ENCODE results near the gene RPS6KA4.

RPS6KA4 gene

GRCh38 chr11:64384028-64384737, 25.2 kb downstream of the RPS6KA4 start:
- H3K27ac ChIP-seq: no peak overlapping the region
- POLR2A ChIA-PET (ENCODE audit: low non-redundant PET): no interaction called here
- CTCF ChIA-PET: interaction anchor here (0.7 kb wide), 1 partner anchor 118 kb away, joined by 3 read pairs; no protein-coding TSS in a partner anchor
- no peak for DNase-seq (ENCODE audit: low spot score)
- TF ChIP-seq CTCF (conservative IDR thresholded peaks at IDR 0.05; ENCODE audit: low read depth): no peak

- H3K27ac ChIP-seq: no peak overlapping the region
- ChIA-PET POLR2A (ENCODE audit: low non-redundant PET) (no interaction called here), CTCF (no interaction called here)
- no peak for DNase-seq (ENCODE audit: low spot score)
- TF ChIP-seq CTCF (conservative IDR thresholded peaks at IDR 0.05; ENCODE audit: low read depth): no peak
Observed at GRCh38 chr11:64384981-64385944, 26.3 kb downstream of the RPS6KA4 start.

- H3K27ac ChIP-seq: no peak overlapping the region
- ChIA-PET POLR2A (ENCODE audit: low non-redundant PET) (no interaction called here), CTCF (no interaction called here)
- TF ChIP-seq CTCF (conservative IDR thresholded peaks at IDR 0.05; ENCODE audit: low read depth): no peak
- DNase-seq (ENCODE audit: low spot score): no peak
Observed at GRCh38 chr11:64385945-64386704, 27.2 kb downstream of the RPS6KA4 start.

- DNase-seq (ENCODE audit: low spot score): no peak
- TF ChIP-seq CTCF (conservative IDR thresholded peaks at IDR 0.05; ENCODE audit: low read depth): no peak
- ChIA-PET CTCF (interaction anchor here (0.7 kb wide), 1 partner anchor 52 kb away, joined by 3 read pairs; no protein-coding TSS in a partner anchor), POLR2A (ENCODE audit: low non-redundant PET) (interaction anchor here (0.5 kb wide), 1 partner anchor 348 kb away, joined by 3 read pairs; no protein-coding TSS in a partner anchor)
- H3K27ac ChIP-seq: no peak overlapping the region
Observed at GRCh38 chr11:64387916-64388315, 29.0 kb downstream of the RPS6KA4 start.

GRCh38 chr11:64388894-64389293, 29.9 kb downstream of the RPS6KA4 start:
- H3K27ac ChIP-seq: no peak overlapping the region
- CTCF ChIA-PET: no interaction called here
- no peak for DNase-seq (ENCODE audit: low spot score)
- TF ChIP-seq CTCF (conservative IDR thresholded peaks at IDR 0.05; ENCODE audit: low read depth): no peak
- POLR2A ChIA-PET (ENCODE audit: low non-redundant PET): interaction anchor here (0.7 kb wide), 1 partner anchor 84 kb away, joined by 3 read pairs; the partner anchor contains the start of gene ESRRA

GRCh38 chr11:64389851-64390250, 30.9 kb downstream of the RPS6KA4 start:
- TF ChIP-seq CTCF (conservative IDR thresholded peaks at IDR 0.05; ENCODE audit: low read depth): no peak
- POLR2A ChIA-PET (ENCODE audit: low non-redundant PET): no interaction called here
- CTCF ChIA-PET: no interaction called here
- no peak for DNase-seq (ENCODE audit: low spot score)
- H3K27ac ChIP-seq: no peak overlapping the region

All from RWPE1 (cell line).